GM18907 (cell line): ENCODE results near the gene BCAS1.
"Not testable (repeated sequence)": the region's sequence is repeated elsewhere in the genome, so short reads cannot be mapped to it uniquely, and the experiment has no call there.

Experiments used
- ATAC-seq: cut with Tn5 transposase; IDR thresholded peaks from one replicate; pipeline ENCODE4 v1.9.1; 2021; ENCODE audit warnings: mild to moderate bottlenecking, moderate library complexity; ENCODE audit not compliant: unreplicated experiment

BCAS1 gene

DNA sequence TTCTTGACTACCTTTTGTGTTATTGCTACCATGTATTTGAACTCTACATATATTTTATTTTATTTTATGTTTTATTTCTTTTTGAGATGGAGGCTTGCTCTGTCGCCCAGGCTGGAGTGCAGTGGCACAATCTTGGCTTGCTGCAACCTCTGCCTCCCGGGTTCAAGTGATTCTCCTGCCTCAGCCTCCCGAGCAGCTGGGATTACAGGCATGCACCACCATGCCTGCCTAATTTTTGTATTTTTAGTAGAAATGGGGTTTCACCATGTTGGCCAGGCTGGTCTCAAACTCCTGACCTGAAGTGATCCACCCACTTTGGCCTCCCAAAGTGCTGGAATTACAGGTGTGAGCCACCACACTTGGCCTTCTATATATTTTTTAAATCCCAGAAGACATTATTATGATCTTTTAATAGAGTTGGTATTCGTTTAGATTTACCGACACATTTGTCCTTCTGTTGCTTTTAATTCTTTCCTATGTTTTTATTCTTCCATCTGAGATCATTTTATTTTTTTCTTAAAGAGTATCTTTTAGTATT is 137.7 kb downstream of the BCAS1 start:
- ATAC-seq, result not testable (repeated sequence)

DNA sequence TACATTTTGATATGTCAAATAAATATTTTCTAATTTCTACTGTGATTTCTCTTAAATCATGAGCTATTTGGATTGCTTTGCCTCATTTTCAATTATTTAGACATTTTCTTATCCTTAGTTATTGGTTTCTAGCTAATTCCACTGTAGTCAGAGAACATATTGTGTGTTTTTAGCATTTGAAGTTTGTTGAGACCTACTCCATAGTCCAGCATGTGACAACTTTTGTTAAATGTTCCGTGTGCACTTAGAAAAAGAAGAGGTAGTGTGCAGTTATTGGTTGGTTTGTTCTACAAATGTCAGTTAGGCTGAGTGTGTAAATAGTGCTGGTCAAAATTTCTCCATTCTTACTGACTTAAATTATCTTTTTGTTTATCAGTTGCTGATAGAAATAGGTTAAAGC is 138.8 kb downstream of the BCAS1 start:
- ATAC-seq, result no peak

DNA sequence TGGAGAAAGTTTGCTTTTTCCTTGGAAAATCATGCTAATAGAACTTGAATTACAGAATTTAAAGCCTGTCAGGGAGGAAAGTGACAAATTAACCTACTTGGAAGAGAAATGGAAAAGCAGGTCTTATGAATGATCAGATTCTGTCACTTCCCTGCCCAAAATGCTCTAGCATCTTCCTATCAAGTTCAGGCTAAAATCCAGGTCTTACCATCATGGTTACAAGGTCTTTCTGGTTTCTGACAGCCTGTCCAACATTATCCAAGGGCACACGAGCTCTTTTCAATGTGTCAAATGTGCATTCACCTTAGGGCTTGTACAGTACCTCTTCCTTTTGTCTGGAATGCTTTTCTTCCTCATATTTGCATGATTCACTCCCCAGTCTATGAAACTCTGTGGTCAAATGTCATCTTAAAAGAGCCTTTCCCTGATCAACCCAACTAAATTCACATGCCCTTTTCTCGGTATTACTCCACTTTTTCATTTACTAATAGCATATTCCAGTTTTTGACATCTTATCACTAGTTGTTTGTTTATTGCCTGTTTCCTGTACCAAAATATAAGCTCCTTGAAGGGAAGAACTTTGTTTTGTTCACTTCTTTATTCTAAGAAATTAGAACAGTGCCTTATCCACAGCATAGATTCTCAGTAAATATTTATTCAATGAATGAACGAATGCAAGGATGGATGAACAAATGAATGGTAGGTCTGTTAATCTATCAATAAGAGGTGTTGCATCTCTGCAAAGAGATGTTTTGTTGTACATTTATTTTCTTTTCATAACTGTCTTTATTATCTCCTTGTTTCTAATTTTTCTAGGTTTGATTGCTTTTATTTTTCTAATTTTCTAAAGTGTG is 139.5 kb downstream of the BCAS1 start:
- ATAC-seq, result no peak

- peak; percentile 70 for ATAC-seq
Observed at GRCh38 chr20:53929974-53930650, 140.3 kb downstream of the BCAS1 start.

- ATAC-seq, result no peak
Observed at GRCh38 chr20:53929399-53929798, 141.0 kb downstream of the BCAS1 start.

- no peak for ATAC-seq
Observed at GRCh38 chr20:53927990-53928389, 142.4 kb downstream of the BCAS1 start.

DNA sequence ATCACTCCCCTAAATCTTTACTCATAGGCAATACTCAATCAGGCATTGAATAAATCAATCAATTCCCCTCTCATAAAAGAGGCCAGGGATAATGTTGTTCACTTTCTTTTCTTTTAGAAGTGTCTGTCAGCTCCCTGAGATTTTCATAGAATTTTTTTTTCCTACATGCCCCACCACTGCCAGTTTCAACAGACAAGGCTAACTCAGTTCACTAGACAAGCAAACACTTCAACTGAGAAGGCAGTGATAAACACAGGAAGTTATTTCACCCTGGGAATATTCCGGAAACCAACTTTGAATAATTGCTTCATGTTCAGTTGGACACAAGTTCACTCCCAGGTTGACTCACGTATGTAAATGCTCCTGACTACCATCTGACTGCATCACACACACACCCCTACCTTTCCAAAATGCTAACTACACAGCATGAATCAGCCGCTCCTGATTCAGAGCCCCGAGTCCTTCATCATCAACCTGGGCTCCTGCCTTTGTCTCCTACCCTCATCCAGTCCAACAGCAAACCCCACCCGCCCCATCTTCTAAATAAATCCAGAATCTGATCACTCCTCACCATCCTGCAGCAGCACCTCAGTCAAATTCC is 143.9 kb downstream of the BCAS1 start:
- ATAC-seq, result peak; percentile 76

- ATAC-seq, result no peak
Observed at GRCh38 chr20:53925651-53926401, 144.6 kb downstream of the BCAS1 start.

- no peak for ATAC-seq
Observed at GRCh38 chr20:53923566-53924369, 146.6 kb downstream of the BCAS1 start.

DNA sequence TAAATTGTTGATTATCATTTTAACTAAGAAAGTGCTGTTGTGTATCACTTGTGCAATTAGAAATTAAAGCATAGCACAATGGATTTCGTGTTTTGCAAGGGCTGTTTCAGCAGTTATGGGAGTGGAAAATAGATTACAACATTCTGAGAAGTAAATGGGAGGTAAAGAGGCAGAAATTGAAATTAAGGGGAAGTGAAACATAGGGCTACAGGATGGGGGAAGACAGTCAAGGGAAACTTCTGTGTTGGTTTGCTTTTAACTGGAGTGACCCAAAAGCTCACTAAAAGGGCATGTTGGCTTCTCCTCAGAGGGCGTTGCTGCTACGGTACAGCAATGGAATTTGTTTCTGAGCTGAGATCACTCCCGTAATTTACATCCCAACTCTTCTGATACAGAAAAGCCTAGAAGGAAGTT is 147.5 kb downstream of the BCAS1 start:
- peak; percentile 65 for ATAC-seq

DNA sequence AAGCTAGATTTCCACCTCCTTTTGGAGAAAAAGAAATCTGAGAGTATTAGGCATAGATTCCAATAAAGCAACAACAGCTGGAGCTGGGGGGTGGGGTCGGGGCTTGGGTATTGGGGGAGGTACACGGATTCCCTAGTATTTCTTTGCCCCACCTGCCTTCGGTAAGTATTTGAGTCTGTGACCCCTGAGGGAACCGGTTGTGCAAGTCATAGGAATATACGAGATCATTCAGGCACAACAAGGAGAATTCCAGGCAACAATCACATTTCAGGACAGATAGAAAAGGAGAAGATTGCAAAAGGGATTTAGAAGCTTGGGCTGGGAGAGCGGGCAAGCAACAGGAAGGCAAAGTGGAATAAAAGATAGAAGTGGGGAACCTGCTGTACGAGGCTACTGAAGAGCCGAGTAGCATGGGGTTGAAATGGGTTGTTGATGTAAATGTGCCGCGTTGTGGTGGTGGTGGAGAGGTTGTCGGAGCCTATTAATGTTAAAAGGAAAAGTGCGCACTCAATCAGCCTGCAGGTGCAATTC is 148.9 kb downstream of the BCAS1 start:
- ATAC-seq, result no peak

DNA sequence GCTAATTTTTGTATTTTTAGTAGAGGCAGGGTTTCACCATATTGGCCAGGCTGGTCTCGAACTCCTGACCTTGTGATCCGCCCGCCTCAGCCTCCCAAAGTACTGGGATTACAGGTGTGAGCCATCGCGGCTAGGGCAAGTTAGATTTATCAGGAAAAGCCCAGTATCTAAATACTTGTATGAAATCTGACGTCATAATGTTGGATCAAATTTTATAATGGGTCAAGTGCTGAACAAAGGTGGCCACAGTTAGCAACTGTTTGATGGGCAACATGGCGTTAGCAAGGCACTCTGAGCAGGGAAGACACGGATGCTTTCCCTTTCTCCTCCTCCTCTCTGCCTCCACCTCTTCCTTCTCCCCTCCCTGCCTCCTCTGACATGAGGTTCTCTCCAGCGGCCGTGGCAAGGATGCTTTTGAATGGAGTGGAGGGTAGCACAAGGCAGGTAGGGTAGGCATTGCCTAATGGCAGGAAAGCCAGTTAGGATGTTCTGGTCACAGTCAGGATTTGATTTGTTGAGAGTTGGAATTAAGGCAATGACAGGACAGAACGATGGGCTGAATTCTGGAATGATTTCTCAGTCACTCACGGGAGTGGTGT is 149.6 kb downstream of the BCAS1 start:
- no peak for ATAC-seq

GRCh38 chr20:53919886-53920285 is 150.5 kb downstream of the BCAS1 start:
- no peak for ATAC-seq

DNA sequence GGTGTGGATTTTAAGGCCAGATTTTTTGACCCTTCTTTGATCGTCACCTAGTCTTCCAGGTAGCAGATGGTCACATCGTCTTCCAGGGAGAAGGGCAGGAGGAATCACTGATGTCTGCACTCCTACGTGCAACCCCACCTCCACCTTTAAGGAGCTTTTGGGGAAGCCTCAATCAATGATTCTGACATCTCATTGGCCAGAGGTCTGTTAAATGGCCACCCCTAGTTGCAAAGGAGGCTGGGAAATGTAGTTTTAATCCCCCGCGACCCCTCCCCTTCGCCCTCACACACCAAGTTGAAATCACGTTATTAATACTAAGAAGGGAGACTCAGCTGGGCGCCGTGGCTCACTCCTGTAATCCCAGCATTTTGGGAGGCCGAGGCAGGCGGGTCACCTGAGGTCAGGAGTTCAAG is 151.4 kb downstream of the BCAS1 start:
- ATAC-seq, result no peak

- ATAC-seq, result no peak
Observed at GRCh38 chr20:53918020-53918311, 152.4 kb downstream of the BCAS1 start.

GRCh38 chr20:53917145-53918019 is 153.0 kb downstream of the BCAS1 start:
- ATAC-seq, result peak; percentile 77

DNA sequence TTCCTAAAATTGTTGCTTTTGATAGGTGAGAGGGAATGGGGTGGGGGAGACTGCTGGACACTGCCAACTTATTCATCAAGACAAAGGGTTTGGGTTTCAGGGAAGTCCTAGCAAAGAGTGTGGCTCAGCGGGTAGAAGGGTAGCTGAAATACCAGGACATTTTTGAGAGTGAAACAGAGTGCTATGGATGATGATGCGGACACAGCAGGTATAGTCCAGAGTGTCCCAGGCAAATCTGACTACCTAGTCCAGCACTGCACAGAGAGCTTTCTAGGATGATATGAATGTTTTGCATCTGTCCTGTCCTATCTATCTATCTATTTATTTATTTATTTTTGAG is 154.3 kb downstream of the BCAS1 start:
- peak; percentile 1 for ATAC-seq

DNA sequence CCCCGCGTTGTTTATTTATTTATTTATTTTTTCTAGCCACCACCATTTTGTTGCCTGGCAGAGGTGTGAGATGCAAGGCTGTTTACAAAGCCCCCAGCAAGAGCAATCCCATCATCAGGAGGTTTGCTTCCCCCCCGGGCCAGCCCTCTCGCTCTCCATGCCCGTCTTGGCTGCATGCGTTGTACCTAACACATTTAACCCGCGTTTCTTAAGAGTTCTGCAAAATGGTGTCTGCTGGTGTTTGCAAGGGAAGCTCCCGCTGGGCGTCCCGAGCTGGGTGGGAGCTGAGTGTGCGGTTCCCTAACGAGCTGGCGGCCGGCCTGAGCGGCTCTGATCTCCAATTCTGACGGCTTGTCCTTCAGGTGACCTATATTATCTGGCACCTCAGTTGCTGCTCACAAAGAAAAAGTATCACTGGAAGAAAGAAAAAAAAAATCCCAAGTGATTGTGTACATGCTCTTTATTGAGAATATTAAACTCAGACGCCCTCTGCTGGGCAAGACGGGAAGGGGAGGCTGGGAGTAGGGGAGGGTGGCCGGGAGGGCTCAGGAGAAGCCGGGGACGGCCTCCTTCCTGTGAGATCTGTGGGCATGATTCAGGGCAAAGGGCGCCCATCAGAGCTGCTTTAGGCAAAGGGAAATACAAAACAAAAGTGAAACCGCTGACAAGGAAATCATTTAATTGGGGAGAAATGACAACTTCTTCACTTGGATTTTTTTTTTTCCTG is 154.8 kb downstream of the BCAS1 start:
- peak; percentile 76 for ATAC-seq
